Measurements from ENCODE around the gene PDZD8.
A peak's percentile ranks its signal among the peaks of the same experiment; 100 is the strongest.

PDZD8 gene

GRCh38 chr10:117375360-117376178 lies at the start of gene PDZD8:
TSS of gene PDZD8 (minus strand) at chr10:117375440. CDS start at chr10:117375227, 213 bp downstream.
- peak; percentile 78 for DNase-seq (ENCODE audit: low read depth, low spot score)

- DNase-seq (ENCODE audit: low read depth, low spot score): no peak
Measured at GRCh38 chr10:117424171-117424570, 48.9 kb upstream of the PDZD8 start.

- no peak for DNase-seq (ENCODE audit: low read depth, low spot score)
Measured at GRCh38 chr10:117421985-117422384, 46.7 kb upstream of the PDZD8 start.

- DNase-seq (ENCODE audit: low read depth, low spot score): no peak
Measured at GRCh38 chr10:117420768-117421167, 45.5 kb upstream of the PDZD8 start.

- no peak for DNase-seq (ENCODE audit: low read depth, low spot score)
Measured at GRCh38 chr10:117419921-117420320, 44.7 kb upstream of the PDZD8 start.

- DNase-seq (ENCODE audit: low read depth, low spot score): no peak
Measured at GRCh38 chr10:117419159-117419558, 43.9 kb upstream of the PDZD8 start.

GRCh38 chr10:117418121-117418520 lies 42.9 kb upstream of the PDZD8 start:
- no peak for DNase-seq (ENCODE audit: low read depth, low spot score)

- DNase-seq (ENCODE audit: low read depth, low spot score): no peak
Measured at GRCh38 chr10:117417196-117417595, 42.0 kb upstream of the PDZD8 start.

GRCh38 chr10:117413928-117414618 lies 38.8 kb upstream of the PDZD8 start:
- no peak for DNase-seq (ENCODE audit: low read depth, low spot score)

GRCh38 chr10:117412469-117413010 lies 37.3 kb upstream of the PDZD8 start:
- no peak for DNase-seq (ENCODE audit: low read depth, low spot score)

GRCh38 chr10:117411479-117412399 lies 36.5 kb upstream of the PDZD8 start:
- no peak for DNase-seq (ENCODE audit: low read depth, low spot score)

GRCh38 chr10:117410557-117410956 lies 35.3 kb upstream of the PDZD8 start:
- no peak for DNase-seq (ENCODE audit: low read depth, low spot score)

- DNase-seq (ENCODE audit: low read depth, low spot score): no peak
Measured at GRCh38 chr10:117409549-117410305, 34.5 kb upstream of the PDZD8 start.

- DNase-seq (ENCODE audit: low read depth, low spot score): no peak
Measured at GRCh38 chr10:117408436-117409384, 33.5 kb upstream of the PDZD8 start.

GRCh38 chr10:117405730-117406129 lies 30.5 kb upstream of the PDZD8 start:
- no peak for DNase-seq (ENCODE audit: low read depth, low spot score)

GRCh38 chr10:117400329-117400728 lies 25.1 kb upstream of the PDZD8 start:
- DNase-seq (ENCODE audit: low read depth, low spot score): no peak

- DNase-seq (ENCODE audit: low read depth, low spot score): no peak
Measured at GRCh38 chr10:117399341-117400196, 24.3 kb upstream of the PDZD8 start.

- no peak for DNase-seq (ENCODE audit: low read depth, low spot score)
Measured at GRCh38 chr10:117398029-117398428, 22.8 kb upstream of the PDZD8 start.

All from activated CD4-positive, CD25-positive, alpha-beta regulatory T cell treated with anti-CD3 and anti-CD28 coated beads, Interleukin-2, amount 50 U/mL, for 16 hours (primary cell).